GM19099 (cell line): ENCODE measurements around the gene NT5DC4.
A peak's percentile ranks its signal among the peaks of the same experiment; 100 is the strongest.

ENCODE experiments used
- POLR2A ChIP-seq: IDR thresholded peaks from 3 replicates; pipeline ENCODE4 v1.6.1; 2011; ENCODE audit warnings: low read depth; ENCODE audit not compliant: insufficient read length; ENCODE audit errors: extremely low read depth

Gene NT5DC4

DNA sequence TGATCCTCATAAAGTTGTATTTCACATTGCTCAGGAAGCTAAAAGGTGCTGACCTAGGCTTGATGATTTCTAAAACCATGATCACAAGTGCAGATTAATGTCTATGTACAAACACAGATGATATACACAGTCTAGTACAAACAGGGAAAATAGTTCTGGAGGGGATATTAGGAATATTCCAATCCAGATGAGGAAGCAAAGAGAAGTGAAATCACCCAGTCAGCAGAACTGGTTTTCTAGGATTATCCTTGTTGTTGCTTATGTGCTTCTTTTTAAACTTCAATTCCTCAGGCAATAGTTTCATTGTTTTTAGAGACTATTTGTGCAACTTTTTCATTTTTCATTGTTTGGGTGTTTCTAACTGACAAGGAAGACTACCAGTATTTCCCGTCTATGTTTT, 58.8 kb downstream of the NT5DC4 start:
- TF ChIP-seq POLR2A, result no peak

GRCh38 chr2:112782234-112782799, 61.5 kb downstream of the NT5DC4 start:
- TF ChIP-seq POLR2A, result no peak

- no peak for TF ChIP-seq POLR2A
Measured at GRCh38 chr2:112783187-112783714, 62.4 kb downstream of the NT5DC4 start.

- peak; percentile 43 for TF ChIP-seq POLR2A
Measured at GRCh38 chr2:112784199-112785189, 63.7 kb downstream of the NT5DC4 start, which contains the start of gene IL1A. Gene IL1A (minus strand): TSS chr2:112784493. CDS start chr2:112783770, 723 bp downstream.

DNA sequence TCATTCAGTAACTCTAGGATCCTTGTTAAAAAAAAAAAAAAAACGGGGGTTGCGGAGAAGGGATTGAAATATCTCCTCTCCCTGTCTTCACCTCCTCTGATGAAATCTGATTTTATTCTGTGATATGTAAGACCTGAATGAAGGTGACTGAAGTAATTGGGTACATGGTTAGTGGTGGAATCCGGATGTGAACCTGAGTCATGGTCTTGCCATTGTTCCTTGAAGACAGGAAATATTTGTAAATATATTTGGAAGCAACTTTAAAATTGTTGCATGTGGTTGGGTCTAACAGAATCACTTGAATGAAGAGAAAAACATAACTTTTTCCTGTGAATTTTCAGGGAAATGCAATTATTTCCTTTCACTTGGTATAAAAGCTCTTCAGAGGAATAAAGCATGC, 66.5 kb downstream of the NT5DC4 start:
- no peak for TF ChIP-seq POLR2A

DNA sequence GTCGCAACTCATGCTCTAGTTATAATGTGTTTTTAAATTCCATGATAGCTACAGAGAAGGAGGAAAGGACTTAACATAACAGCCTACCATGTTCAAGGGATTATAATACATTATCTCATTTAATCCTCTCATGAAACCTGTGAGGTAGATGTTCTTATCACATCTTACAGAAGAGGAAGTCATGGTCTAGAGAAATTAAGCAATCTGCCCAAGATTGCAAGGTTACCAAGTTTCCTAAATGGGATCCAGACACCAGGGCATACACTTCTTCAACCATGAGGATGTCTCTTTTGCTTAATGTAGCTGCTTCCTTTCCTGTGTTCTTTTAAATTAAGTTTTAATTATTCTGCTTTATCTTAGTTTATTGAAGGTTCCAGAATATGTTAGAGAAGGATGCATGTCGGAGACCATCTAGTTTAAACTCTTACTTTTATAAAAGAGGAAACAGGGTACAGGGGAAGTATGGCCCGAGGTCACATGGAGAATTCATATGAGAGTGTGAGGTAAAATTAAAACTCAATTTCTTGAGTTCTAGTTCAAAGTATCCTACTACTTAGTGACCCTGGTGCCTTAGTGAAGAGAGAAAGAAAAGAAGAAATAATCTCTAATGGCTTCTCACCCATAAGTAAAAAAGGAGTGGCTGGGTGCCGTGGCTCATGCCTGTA, 67.0 kb downstream of the NT5DC4 start:
- no peak for TF ChIP-seq POLR2A

DNA sequence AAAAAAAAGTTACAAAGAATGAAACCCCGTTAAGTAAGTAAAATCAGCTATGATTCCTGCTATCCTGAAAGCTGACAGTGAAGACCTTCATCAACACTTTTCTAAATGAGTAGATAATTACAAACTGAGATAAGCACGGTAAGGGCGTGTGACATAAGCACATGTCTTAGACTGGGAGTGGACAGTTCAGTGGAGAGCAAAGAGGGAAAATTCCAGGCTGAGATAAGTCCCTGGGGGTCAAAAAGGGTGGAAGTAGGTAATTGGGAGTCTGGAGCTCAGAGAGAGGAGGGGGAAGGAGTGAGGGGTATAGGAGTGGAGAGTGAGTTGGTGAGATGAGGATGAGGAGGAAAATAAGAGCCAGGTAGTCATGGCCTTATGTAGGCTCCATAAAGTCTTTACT, 67.8 kb downstream of the NT5DC4 start:
- TF ChIP-seq POLR2A, result no peak
